Fibroblast of skin of back (primary cell): Measurements from ENCODE around the gene BUB1B.
A peak's percentile ranks its signal among the peaks of the same experiment; 100 is the strongest.
"Not testable (repeated sequence)": the region's sequence is repeated elsewhere in the genome, so short reads cannot be mapped to it uniquely, and the experiment has no call there.

Source experiments
- DNase-seq: peaks from one replicate; pipeline ENCODE4 v3.0.0-alpha.2; 2013

The BUB1B gene

GRCh38 chr15:40137303-40138200, 23.3 kb upstream of the BUB1B start:
- DNase-seq, result no peak

- not testable (repeated sequence) for DNase-seq
Measured at GRCh38 chr15:40138201-40138570, 22.7 kb upstream of the BUB1B start.

DNA sequence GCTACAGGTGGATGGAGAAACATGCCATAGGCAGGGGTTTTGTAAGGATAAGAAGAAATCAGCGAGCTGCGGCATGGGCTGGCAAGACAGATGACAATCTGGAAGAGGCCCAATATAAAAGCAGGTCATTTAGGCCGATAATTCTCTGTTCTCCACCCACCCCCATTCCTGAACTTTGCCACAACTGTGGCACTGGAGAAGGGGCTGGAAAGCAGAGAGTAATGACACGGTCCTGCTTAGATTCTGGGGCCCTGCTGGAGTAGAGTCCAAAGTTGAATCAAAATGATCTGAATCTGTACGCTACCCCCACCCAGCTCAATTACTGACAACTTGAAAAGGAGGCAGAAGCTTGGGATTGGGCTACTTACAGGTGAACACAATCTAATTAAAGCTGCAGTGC, 18.4 kb upstream of the BUB1B start:
- no peak for DNase-seq

DNA sequence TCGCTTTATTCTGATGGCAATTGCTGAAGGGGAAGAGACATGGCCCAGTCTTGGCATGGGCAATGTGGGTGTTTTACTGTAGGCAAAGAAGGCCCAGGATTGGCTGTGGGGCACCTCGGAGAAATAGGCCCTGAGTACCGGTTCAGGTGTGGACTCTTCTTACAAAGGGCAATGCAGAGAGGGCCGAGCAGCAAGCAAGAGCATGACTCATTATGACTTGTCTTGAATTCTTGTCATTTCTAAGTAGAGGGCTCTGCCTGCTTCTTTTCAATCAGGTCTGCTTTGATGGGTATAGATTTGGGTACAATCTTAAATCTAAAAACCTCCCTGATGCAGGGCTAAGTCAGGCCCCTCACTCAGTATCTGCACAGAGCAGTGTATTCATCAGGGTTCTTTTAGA, 14.8 kb upstream of the BUB1B start:
- peak; percentile 53 for DNase-seq

DNA sequence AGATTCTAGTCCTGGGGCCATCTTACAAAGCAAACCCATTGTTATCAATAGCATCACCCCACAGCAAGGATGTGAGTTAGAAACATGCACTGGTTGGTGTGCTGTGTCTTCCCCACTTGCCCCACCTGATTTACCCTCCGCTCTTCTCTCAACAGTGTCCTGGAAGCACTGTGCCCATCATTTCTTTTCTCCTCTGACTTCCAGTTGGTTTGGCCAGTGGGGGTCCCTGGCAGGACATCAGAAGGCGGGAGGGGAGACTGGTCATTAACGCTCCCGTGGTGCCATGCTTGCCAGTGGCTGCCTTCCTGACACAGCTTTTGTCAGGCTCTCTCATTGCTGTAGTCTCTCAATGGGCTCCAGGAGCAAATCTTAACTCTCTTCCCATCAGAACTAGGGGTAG, 11.5 kb upstream of the BUB1B start:
- no peak for DNase-seq

DNA sequence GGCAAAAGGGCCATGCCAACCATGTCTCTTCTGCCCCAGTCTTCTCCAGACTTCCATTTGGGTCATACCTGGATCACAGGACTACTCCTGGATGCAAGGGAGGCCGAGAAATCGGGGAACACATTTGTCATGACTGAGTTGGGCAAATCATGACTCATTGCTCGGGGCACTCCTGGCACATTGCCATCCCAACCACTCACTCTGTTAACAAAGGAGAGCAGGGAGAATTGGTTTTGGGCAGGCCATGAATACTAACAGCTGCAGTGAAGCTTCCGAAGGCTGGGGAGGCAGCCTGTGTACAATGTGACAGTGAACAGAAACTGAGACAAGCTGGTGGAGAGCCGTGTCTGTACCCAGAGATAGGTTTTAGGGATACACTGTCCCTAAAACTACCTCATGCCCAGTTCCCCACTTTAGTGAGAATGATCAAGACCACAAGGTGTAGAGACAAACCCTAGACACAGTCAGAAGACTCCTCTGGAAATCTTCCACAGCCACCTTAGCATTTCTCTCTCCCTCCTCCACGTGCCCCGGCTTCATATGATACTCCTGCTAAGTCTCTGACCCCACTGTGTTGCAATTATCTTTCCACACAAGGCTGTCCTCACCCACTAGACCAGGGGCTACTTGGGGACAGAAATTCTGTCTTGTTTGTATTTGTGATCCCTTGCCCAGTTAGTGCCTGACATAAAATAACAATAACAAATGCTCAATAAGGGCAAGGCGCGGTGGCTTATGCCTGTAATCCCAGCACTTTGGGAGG, 10.5 kb upstream of the BUB1B start:
- peak; percentile 59 for DNase-seq

GRCh38 chr15:40151499-40151898, 9.4 kb upstream of the BUB1B start:
- DNase-seq, result no peak

- no peak for DNase-seq
Measured at GRCh38 chr15:40151991-40152390, 8.9 kb upstream of the BUB1B start.

DNA sequence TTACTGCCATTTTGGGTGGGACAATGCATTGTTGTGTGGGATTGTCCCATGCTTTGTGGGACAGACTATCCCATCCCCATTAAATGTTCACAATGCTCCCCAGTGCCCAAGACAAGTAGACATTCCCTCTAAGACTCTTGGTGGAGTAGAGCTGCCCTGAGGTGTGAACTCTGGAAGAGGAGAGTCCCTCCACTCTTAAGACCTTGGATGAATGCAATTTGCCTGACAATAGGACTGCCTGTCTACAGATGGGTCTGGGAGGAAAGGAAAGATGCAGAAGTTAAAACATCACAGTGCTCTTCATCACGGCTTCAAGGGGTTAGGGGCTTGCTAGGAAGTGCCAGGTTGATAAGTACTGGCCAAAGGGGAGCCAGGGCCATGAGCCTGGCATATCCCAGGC, 6.0 kb upstream of the BUB1B start:
- DNase-seq, result not testable (repeated sequence)

GRCh38 chr15:40155270-40155910, 5.5 kb upstream of the BUB1B start:
- no peak for DNase-seq

DNA sequence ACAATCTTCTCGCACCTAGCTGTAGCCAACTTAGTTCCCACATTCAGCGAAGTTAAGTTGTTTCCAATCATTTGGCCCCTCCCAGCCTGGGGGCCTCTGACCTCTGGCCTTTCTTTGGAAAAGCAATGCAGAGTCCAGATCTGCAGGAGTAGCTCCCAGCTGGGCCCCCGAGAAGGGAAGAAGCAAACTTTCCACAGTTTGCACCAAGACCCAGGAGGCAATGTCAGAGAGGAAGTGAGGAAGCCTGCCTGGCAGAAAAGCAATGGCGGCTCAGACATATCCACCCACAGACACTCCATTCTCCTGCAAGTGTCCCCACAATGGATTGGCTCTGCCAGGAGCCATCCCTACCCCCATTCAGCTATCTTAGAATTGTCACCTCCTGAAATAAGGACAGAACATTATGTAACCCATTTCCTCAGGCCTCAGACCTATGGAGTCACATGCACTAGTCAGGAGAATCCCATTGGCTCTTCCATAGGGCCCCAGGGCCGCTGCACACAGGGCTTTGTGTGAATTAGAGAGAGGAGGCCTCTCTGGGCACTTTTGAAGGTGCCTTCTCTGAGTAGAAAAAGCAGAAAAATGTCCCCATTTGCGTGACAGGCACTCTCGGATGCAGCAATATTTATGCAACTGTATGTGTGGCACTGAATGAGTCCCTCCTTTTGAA, 3.0 kb upstream of the BUB1B start:
- no peak for DNase-seq

DNA sequence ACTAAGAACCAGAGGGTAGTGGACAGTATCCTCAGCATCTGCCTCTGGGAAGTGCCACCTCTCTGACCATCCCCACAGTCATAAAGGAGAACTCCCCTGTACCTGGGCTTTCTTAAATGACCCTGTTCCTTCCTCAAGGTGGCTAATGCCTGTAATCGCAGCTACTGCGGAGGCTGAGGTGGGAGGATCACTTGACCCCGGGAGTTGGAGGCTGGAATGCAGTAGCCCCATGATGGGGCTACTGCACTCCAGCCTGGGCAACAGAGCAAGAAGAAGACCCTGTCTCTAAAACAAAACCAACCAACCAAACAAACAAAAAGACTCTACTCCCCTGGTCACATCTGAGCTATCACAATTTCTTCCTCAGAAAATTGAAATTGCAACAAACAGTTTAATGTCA, 848 bp upstream of the BUB1B start:
- DNase-seq, result no peak

DNA sequence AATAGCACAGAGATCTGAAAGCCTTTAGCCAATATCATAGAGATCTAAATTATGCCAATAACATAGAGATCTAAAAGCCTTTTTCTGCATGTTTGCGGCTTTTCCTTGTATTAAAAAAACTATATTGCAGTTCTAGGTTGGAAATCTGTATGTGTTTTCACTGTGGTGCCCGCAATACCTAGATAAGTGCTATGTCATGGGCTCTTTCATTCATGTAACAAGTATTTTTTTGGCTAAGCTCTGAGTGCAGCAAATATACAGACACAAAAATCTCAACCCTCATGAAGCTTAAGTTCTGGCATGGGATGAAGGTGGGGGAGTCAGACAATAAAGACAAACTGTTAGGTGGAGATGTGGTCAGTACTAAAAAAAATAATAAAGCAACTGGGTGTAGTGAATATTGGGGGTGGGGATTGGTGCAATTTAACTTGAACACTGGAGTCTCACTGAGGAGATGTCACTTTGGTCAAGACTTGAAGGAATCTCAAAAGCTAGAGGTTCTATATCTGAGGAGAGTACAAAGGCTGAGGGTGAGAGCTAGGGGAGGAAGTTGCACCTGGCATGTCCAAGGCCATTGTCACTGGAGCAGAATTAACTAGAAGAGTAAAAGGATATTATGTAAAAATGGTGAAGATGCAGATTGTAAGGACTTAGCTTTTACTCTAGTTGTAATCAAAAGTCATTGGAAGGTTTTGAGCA, 973 bp downstream of the BUB1B start:
- no peak for DNase-seq

DNA sequence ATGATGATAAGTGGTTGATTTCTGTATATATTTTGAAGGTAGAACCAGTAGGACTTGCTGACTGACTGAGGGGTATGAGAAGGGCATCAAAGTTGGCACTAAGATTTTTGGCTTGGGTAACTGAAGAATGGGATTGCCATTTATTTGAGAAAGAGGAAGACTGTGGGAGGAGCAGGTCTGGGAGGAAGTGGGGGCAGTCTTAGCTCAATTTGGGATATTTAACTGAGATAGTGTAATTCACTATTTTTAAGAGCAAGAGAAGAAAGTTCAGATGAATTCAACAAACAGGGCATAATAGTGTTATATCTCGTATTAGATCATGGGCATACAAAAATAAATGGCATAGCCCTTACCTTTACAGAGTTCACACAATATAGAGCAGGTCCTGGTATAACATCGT, 1.7 kb downstream of the BUB1B start:
- no peak for DNase-seq

DNA sequence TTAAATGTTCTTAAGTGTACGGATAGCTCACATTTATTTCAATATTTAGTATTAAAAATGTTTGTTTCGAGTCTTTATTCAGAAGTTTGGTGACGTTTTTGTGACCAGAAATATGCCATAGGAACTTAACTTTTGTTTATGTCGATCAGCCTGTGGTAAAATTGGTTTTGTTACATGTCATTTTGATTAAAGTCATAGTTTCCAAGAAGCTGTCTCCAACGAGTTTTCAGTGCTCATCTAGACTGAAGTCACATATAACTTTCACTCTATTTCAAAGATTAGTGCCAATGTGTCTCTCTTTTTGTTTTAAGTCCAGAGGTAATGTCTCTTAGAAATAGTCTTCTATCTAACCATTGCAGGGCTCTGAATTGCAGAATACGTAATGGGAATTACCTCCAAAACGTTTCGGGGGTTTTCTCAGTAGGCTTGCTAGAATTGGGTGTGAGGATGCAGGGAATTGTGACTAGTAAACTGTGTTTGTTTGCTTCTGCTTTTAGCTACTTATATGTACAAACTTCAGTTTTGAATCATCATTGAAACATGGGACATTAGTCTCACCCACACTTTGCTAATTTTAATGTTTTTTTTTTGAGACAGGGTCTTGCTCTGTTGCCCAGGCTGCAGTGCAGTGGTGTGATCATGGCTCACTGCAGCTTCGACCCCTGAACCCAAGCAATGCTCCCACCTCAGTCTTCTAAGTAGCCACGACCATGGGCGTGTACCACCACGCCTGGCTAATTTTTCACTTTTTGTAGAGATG, 3.0 kb downstream of the BUB1B start:
- no peak for DNase-seq

GRCh38 chr15:40167374-40167773, 6.5 kb downstream of the BUB1B start:
- not testable (repeated sequence) for DNase-seq

DNA sequence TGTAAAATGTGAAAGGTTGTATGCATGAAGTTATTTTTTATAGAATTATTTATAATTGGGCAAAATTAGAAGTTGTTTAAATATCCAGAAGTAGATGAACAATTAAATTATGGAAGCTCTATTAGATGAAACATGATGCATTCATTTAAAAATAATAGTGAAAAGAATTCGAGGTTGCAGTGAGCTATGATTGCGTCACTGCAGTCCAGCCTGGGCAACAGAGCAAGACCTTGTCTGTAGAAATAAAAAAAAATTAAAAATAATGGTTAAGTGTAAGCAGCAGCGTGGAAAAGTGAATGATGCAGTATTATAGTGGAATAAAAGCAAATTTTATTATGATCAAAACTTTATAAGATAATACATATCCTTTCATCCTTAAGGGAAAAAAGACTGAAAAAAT, 14.3 kb downstream of the BUB1B start:
- DNase-seq, result no peak

- no peak for DNase-seq
Measured at GRCh38 chr15:40182358-40183029, 21.6 kb downstream of the BUB1B start.

GRCh38 chr15:40183636-40184463, 23.0 kb downstream of the BUB1B start:
- DNase-seq, result no peak

- DNase-seq, result peak; percentile 57
Measured at GRCh38 chr15:40190591-40190990, 29.7 kb downstream of the BUB1B start.
